NT2/D1 (cell line): Measurements from ENCODE around the gene GPR21.

ENCODE experiments used
- SUZ12 ChIP-seq: IDR thresholded peaks from 2 replicates; pipeline ENCODE4 v1.6.1; 2011; ENCODE audit not compliant: insufficient read length, insufficient read depth; ENCODE audit errors: extremely low read depth
- YY1 ChIP-seq: IDR thresholded peaks from 2 replicates; pipeline ENCODE4 v1.6.1; 2011; ENCODE audit not compliant: insufficient read length, insufficient read depth
- ZNF274 ChIP-seq: IDR thresholded peaks from 2 replicates; pipeline ENCODE4 v1.6.1; 2011; ENCODE audit warnings: mild to moderate bottlenecking, low read depth, low read length

DNA sequence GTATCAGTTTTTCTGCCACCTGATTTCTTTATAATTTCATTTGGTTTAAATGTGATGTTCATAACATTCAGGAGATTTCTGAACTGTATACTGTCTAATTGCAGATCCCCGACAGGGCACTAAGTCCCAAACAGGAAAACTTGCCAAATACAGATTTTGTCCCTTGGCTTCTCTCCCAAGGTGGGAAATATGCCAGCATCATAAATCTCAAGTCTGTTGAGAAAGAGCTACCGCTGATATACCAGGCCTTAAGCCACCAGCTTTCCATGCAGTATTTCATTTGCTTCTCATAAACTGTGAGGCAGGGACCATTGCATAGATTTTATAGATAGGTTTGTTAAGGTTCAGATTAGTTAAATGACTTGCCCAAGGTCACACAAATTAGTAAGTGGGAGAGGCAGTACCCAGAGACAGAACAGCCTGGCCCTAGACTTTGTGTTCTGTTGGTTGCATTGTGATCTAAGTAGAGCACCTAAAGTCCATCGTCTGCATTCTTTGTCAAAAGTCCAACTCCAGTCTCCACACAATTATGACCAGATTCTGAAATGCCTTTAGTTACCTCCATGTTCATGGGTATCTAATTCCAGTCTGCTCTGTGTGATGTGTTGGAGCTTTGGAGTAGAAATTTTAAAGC, 16.2 kb downstream of the GPR21 start:
- TF ChIP-seq YY1 (no peak), ZNF274 (no peak), SUZ12 (no peak)
